ENCODE data around the gene HOXC13. TPM values are rescaled to one million over a fixed set of nuclear protein-coding genes. Genes with fewer than 3 reads are reported as not detected.

HOXC13 gene
- total RNA-seq, 3 donors from 2014 or later (not counting 1 experiment from before 2014, with no cell fraction given) = not detected

GRCh38 chr12:53991077-53991460 lies 52.4 kb downstream of the HOXC13 start:
- Histone ChIP-seq H3K4me1 (ENCODE audit: control insufficient read depth, insufficient read depth, low read length) (peaks cover 37% of the 10 kb centered on the region), H3K9me3 (ENCODE audit: control insufficient read depth, insufficient read depth, low read length) (no peaks in the 10 kb centered on the region), H3K36me3 (ENCODE audit: control insufficient read depth, insufficient read depth, low read length) (no peaks in the 10 kb centered on the region), H3K27ac (ENCODE audit: low read length) (no peak overlapping the region), H3K27me3 (ENCODE audit: control insufficient read depth, insufficient read depth, low read length) (peaks cover 95% of the 10 kb centered on the region), H3K4me3 (ENCODE audit: low read length) (no peak overlapping the region)
- intact Hi-C loops (cut with micrococcal nuclease) = no loop called here
- no peak for DNase-seq
- no peak overlapping the region for H3K4me3 Mint-ChIP-seq
- no peak for TF ChIP-seq CTCF (IDR thresholded peaks at IDR 0.05)
- H3K4me1 Mint-ChIP-seq = peaks cover 47 to 63% of the 10 kb centered on the region in 2 donors
- 4% methylated on average over 8 of the region's 8 CpGs for WGBS (ENCODE audit: insufficient coverage)
- H3K9me3 Mint-ChIP-seq = no peaks in the 10 kb centered on the region
- H3K36me3 Mint-ChIP-seq = peaks cover 5% of the 10 kb centered on the region
- peaks cover 93 to 95% of the 10 kb centered on the region in 2 donors for H3K27me3 Mint-ChIP-seq (ENCODE audit: low read depth in 2 of 2)
- ATAC-seq = no peak
- no peak overlapping the region for H3K27ac Mint-ChIP-seq

GRCh38 chr12:53992377-53992889 lies 53.8 kb downstream of the HOXC13 start:
- Mint-ChIP-seq H3K36me3 (peaks cover 5% of the 10 kb centered on the region), H3K27ac (no peak overlapping the region), H3K9me3 (no peaks in the 10 kb centered on the region), H3K4me1 (peaks cover 56 to 59% of the 10 kb centered on the region in 2 donors), H3K27me3 (ENCODE audit: low read depth in 2 of 2) (peaks cover 81 to 92% of the 10 kb centered on the region in 2 donors), H3K4me3 (no peak overlapping the region)
- H3K9me3 ChIP-seq (ENCODE audit: control insufficient read depth, insufficient read depth, low read length) = peaks cover 3% of the 10 kb centered on the region
- H3K27me3 ChIP-seq (ENCODE audit: control insufficient read depth, insufficient read depth, low read length) = peaks cover 95% of the 10 kb centered on the region
- DNase-seq (no peak), ATAC-seq (no peak)
- no peak overlapping the region for H3K4me3 ChIP-seq (ENCODE audit: low read length)
- H3K27ac ChIP-seq (ENCODE audit: low read length) = no peak overlapping the region
- TF ChIP-seq CTCF (IDR thresholded peaks at IDR 0.05) = no peak
- WGBS (ENCODE audit: insufficient coverage) = 40% methylated on average over 7 of the region's 7 CpGs
- H3K36me3 ChIP-seq (ENCODE audit: control insufficient read depth, insufficient read depth, low read length) = no peaks in the 10 kb centered on the region
- peaks cover 45% of the 10 kb centered on the region for H3K4me1 ChIP-seq (ENCODE audit: control insufficient read depth, insufficient read depth, low read length)
- intact Hi-C loops (cut with micrococcal nuclease) = no loop called here

GRCh38 chr12:53993162-53994008 lies 54.8 kb downstream of the HOXC13 start:
- no peak overlapping the region for H3K4me3 ChIP-seq (ENCODE audit: low read length)
- no peak overlapping the region for H3K27ac ChIP-seq (ENCODE audit: low read length)
- H3K9me3 ChIP-seq (ENCODE audit: control insufficient read depth, insufficient read depth, low read length) = peaks cover 3% of the 10 kb centered on the region
- 31% methylated on average over 12 of the region's 18 CpGs for WGBS (ENCODE audit: insufficient coverage)
- no peak for ATAC-seq
- DNase-seq = no peak
- no peak for TF ChIP-seq CTCF (IDR thresholded peaks at IDR 0.05)
- H3K36me3 ChIP-seq (ENCODE audit: control insufficient read depth, insufficient read depth, low read length) = no peaks in the 10 kb centered on the region
- intact Hi-C loops (cut with micrococcal nuclease) = no loop called here
- peaks cover 60 to 65% of the 10 kb centered on the region in 2 donors for H3K4me1 Mint-ChIP-seq
- H3K27me3 Mint-ChIP-seq (ENCODE audit: low read depth in 2 of 2) = peaks cover 81 to 92% of the 10 kb centered on the region in 2 donors
- H3K36me3 Mint-ChIP-seq = peaks cover 5% of the 10 kb centered on the region
- peaks cover 48% of the 10 kb centered on the region for H3K4me1 ChIP-seq (ENCODE audit: control insufficient read depth, insufficient read depth, low read length)
- H3K27me3 ChIP-seq (ENCODE audit: control insufficient read depth, insufficient read depth, low read length) = peaks cover 95% of the 10 kb centered on the region
- no peaks in the 10 kb centered on the region for H3K9me3 Mint-ChIP-seq
- peak overlapping the region in 1 of 2 donors; percentile 63 for H3K27ac Mint-ChIP-seq
- H3K4me3 Mint-ChIP-seq = peak overlapping the region; percentile 74

Data from natural killer cell (primary cell).